HG02884 (cell line): ENCODE results near the gene MGAT5B.

Source experiments
- ATAC-seq: cut with Tn5 transposase; IDR thresholded peaks from one replicate; pipeline ENCODE4 v1.9.1; 2021; ENCODE audit warnings: mild to moderate bottlenecking, moderate library complexity; ENCODE audit not compliant: unreplicated experiment

Gene MGAT5B

DNA sequence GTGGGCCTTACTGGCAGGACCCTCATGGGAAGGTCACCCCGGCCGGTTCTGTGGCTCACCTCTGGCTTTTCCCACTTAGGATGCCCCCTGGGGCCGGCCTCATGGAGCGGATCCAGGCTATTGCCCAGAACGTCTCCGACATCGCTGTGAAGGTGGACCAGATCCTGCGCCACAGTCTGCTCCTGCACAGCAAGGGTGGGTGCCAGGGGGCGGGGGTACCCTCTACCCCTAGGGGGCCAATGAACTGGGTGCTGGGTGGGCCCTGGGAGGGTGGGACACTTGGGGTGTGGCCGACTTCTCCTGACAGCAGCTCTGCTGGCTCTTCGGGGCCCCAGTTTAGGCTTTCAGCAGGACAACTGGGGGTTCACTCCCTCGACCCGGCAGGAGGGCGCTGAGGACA is 34.3 kb downstream of the MGAT5B start:
- no peak for ATAC-seq

DNA sequence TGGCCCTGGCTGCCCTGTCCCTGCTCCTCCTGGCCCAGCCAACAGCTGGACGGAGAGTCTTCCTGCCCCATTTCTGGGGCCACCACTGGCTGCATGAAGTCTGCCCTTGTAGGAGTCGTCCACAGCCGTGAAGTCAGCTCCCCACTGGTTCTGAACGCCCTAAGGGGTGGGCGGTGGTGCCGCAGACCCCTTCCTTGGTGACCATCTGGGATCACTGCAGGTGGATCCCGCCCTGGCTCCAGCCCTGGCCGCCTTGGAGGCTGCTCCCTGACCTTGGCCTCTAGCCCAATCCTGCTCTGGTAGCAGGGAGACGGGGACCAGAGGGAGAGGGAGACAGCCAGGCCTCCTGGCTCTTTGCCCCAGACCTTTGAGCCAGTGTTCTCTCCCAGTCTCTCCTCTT is 35.4 kb downstream of the MGAT5B start:
- ATAC-seq = no peak

DNA sequence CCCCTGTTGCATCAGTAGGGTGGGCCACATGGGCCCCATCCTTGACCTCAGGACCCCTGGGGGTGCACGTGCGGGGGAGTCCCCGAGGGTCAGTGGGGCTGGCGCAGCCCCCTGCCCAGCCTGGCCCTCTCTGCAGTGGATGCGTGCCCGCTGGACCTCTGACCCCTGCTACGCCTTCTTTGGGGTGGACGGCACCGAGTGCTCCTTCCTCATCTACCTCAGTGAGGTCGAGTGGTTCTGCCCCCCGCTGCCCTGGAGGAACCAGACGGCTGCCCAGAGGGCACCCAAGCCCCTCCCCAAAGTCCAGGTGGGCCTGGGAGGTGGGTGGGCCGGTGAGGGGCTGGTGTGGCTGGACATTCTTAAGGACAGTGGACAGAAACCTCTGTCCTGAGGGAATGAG is 35.9 kb downstream of the MGAT5B start:
- no peak for ATAC-seq

DNA sequence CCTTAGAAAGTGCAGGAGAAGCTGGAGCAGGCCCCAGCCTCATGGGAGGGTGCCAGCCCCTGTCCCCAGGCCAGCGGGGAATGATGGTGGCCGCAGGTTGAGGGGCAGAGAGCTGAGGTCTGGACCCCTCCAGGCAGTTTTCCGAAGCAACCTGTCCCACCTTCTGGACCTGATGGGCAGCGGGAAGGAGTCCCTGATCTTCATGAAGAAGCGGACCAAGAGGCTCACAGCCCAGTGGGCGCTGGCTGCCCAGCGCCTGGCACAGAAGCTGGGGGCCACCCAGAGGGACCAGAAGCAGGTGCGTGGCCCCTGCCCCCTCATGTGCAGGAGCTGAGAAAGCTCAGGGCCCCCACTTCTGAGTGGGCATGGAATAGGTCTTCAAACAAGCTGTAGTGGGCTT is 36.8 kb downstream of the MGAT5B start:
- no peak for ATAC-seq

DNA sequence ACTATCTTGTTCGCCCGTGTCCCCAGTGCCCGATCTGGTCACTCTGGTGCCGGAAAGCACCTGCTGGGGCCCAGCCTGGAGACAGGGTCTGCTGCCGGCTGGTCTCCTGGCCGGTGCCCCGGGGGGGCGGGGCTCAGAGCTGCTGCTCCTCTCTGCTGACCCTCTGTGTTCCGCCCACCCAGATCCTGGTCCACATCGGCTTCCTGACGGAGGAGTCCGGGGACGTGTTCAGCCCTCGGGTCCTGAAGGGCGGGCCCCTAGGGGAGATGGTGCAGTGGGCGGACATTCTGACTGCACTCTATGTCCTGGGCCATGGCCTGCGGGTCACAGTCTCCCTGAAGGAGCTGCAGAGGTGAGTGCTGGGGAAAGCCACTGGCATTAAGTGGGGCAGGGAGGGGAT is 37.6 kb downstream of the MGAT5B start:
- no peak for ATAC-seq

DNA sequence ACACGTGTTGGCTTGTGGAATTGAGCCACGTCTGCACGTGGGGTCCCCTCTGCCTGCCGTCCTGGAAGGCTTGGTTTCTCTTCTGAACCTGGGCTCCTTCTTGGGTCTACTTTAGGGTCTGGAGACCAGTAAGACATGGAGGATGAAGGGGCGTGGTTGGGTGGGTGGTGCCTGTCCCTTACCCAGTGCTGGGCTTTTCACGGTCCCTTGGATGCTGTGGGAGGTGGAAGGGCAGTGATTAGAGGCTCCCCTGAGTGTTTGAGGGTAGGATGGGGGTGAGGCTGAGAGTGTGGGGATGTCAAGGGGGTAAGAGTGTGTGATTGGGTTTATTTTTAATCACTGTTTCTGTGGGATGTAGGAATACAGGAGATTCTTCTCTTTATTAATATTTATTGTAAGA is 38.3 kb downstream of the MGAT5B start:
- no peak for ATAC-seq

DNA sequence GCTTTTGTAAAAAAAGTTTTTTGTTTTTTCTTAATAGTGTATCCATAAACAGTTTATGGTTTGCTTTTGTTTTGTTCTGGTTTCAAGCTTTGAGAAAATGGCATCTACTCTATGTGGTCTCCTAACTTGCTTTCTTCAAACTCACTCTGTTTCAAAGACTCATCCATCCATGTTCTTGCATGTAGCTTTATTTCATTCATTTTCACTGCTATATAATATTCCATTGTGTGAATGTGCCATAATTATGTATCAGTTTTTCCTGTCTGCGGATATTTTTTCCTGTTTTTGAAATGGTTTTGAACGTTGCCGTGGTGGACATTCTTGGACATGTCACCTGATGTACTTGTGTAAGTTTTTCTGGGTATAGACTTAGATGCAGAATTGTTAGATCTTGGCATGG is 39.1 kb downstream of the MGAT5B start:
- ATAC-seq = no peak

DNA sequence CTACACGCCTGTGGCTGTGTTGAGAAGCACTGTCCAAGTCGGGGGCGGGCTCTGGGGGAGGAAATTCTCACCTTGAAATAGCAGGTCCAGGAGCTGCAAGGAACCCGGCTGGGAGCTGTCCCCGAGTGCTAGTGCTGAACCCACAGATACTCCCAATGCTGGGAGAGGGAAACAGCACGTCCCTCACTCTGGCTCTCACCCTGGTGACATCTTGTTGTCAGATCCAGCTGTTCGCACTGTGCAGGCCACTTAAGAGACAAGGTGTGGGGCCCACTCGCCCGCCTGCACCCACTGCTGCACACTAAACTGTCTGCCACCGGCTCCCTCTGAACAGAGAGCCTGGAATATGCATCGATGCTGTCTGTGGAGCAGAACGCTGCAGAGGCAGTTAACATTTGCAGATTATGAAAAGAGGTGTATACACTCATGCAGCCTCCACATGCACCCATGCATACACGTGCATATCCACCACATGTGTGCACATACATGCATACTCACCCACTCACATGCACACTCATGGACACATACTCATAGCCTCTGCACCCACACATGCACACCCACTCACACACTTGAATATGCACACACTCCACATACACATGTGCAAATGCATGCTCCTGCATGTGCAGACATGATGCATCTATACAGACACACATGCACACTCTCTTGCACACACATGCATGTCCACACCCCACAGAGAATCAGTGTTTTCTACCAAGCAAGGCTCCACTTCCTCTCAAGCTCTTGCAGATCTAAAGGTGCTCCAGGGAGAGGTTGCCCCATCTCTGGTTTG is 42.0 kb downstream of the MGAT5B start:
- ATAC-seq = no peak

DNA sequence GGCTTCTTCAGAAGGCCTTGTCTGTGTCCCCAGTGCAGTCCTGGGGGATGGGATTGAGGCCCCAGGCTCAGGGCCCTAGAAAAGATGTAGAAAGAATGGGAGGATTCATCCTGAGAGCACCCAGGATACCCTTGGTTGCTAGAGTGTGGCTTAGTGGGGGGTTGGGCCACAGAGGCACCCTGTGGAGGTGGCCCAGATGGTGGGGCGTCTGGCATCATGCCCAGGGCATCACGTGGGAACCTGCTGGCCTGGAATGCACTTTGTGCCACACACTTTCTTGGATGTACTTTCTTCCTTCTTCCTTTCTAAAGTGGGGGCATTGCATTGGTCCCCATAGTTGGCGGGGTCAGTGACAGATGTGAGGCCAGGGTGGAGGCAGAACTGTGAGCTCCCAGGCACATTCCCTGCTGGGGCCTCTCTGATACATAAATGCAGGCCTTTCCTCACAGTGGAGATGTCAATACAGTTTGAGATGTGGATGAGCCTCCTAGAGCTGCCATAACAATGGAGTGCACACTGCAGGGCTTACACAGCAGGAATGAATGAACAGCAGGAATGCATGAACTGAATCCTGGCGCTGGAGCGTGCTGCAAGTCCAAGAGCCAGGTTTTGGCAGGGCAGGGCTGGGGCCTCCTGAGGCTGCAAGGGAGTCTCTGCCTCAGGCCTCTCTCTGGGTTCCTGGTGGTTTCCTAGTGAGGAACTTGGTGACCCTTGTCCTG is 43.3 kb downstream of the MGAT5B start:
- no peak for ATAC-seq

DNA sequence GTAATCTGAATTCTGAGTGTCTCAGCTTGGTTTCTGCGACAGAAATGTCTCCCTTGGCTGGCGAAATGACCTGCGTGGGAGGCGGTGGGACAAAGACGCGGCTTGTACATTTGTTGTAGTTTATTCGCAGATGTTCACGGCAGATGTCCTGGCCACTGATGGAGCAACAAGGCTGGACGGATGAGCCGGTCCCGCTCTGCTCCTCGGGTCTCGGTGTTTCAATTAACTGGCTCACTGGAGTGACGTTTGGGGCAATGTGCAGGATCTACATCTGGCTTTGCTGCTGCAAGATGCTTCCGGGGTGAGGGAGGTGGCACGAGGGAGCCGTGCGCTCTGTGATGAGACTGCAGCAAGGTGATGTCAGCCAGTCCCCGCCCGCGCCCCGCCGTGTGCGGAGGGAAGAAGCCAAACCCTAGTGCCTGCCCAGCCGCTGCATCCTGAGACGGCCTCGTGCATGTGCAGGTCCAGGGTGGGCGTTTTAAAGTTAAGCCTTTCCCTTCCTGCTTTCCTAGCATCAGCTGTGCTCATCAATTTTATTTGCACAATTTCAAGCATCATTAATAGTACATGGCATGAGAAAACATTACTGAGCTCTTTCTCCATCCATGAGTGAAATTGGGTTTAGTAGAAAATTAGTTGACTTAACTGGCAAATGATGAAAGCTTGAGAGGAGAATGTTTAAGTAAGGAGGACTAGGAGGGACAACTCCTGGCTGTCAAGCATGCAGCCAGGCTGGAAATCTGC is 44.4 kb downstream of the MGAT5B start:
- ATAC-seq = no peak

DNA sequence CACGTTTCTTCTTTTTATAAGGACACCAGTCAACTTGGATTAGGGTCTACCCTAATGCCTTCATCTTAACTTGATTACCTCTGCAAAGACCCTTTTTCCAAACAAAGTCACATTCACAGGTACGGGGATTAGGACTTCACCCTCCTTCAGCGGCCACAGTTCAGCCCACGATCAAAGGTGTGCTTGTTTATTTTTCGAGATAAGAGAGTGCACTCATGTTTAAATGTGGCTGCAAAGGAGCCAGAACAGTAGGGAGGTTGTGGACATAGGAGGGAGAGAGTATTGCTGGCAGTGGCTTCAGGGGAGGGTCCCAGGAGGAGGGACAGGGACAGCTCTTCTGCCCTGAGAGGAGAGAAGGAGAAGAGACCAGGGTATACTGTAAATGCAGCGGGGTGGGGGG is 46.7 kb downstream of the MGAT5B start:
- ATAC-seq = no peak

DNA sequence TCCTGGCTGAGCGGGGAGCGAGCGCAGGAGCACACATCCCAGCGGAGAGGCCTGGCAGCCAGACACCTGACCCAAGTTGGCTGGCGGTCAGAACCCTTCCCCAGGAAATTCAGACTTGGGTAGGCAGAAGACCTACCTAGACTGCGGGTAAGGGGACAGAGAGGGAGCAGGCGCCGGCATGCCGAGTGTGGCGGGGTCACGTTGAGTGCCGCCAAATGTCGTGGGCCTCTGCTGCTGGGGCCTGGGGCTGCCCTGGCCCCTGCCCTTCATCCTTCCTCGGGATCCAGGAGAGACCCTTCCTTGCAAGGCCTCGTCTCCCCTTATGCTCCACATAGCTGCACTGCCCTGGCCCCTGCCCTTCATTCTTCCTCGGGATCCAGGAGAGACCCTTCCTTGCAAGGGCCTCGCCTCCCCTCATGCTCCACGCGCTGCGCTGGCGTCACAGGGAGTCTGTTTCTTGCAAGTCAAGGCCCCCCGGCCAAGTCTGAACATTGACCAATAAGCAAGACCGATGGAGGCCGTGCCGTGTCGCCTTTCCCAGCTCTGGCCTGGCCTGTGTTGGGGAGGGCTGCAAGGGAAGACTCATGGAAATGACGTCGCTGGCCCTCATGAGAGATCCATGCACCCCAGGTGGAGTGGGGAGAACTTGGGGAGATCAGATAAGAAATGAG is 47.8 kb downstream of the MGAT5B start:
- no peak for ATAC-seq

DNA sequence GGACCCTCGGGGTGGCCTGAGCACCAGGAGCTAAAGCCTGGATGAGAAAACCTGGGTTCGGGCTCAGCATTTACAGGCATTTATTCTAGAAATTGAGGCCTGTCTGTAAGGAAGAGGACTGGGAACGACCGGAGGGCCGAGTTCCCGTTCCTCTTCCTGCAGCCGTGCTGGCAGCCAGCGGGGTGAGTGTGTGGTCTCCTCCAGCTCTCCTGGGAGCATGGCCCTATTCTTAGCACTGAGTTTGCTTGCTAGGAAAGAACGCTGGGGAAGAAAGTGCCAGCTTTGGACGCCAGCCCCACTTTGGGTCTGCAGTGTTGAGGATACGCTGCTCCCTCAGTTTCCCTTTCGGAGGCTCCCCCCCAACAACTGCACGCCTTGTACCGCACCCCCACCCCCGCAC is 49.6 kb downstream of the MGAT5B start:
- no peak for ATAC-seq

DNA sequence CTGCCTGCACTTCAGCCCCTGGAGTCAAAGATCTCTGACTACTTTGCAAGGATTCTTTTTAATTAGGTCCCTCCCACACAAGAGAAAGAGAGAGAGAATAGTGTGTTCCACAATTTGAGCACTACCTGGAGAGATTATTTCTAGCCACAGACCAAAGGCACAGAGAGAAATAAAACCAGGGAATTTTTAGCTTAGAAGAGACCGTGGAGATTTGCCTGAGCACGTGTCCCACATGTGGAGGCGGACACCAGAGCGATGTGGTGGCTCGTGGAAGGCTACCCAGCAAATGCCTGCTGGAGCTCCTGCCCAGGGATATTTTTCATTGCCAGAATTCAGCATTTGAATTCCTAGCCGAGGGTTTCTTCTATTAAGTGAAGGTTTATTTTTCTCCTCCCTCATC is 50.6 kb downstream of the MGAT5B start:
- no peak for ATAC-seq

DNA sequence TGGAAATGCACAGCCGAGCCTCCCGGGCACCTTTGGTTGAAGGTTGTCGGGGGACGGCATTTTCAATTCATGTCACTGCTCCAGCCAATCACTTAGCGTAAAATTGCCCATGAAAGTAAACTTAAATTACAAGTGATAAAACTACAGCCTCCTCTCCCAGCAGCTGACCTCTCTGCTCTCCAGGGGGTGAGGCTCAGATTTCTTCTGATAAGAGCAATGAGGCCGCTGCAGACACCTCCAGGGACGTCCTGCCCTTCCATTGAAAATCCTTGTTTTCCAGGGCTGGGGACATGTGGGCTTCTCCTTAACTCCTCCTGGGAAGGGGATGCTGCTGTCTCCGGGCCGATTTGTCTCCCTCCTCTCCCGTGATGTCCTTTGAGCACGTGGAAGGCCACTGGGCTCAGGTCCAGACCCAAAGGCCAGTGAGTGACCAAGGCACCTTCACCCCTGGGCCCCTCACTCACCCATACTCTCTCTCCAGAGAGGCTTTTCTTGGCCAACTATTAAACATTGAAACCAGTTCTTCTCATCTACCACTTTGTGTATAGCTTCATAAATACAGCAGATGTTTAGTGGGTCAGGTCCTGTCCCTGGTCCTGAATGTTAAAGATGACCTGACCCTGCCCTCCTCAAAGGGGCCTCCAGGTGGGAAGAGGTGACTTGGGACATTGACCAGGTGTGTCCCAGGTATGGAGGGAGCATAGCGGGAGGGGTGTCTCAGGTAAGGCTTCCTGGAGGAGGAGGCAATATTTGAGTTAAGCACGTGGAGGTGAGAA is 52.3 kb downstream of the MGAT5B start:
- ATAC-seq = no peak

DNA sequence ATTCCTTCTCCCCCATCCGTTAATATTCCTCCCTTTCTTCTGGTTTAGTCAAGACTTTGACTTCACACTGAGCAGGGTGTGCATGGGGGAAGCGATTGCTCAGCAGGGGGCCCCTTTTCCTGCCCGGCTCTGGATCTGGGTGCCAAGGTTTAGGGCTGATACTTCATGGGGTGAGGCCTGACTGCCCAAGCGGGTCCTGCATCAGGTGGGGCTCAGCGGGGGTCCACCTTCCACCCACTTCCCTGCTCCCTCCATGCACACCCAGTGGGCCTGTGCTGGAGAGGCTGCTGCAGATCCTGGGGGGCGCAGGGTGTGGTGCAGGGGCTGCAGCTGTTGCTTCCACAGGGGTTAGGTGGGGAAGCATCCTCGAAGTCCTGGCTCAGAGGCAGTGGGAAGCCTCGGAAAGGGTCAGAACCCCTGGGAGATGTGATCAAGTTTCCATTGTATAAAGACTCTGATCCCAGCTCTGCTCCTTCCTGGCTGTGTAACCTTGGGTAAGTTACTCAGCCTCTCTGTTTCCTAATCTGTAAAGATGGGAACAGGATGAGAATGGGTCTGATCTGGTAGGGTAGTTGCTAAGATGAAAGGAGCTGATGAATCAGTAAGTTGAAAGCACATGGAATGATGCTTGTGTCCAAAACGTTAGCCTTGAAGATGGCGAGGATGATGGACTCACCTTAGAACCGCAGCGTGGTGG is 53.3 kb downstream of the MGAT5B start:
- no peak for ATAC-seq

DNA sequence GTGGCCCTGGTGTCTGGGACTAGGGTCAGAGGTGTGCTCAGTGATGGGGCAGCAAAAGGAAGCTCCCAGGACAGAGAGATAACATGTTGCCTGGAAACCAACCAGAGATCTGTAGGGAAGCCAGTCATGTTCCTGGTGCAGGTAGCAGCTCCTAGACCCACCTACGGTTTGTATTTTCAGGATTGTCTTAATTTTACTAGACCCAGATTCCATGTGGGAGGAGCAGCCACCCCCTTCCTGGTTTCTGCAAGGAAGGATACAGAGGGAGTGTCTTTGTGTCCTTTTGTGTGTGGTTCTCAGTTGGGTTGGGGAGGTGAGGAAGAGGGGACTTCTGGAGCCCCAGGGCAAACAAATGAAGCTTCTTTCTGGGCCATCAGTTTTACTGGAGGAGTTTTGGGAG is 53.9 kb downstream of the MGAT5B start:
- ATAC-seq = no peak

DNA sequence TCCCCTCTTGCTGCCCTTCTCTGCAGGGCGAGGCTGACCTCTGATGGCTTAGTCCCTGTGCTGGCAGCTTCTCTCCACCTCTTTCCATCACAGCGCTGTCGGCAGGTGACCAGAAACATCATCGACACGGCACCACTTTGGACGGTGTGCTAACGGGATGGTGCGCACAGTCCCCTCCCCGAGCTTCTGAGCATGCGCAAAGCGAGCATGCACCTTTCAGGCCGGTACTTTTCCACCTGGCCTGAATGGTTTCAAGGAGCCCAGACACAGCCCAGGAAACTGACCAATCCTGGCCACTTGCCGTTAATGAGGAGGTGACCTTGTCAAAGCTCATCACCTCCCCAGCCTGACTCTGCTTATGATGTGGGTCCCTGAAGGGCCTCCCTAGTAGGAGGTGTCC is 54.8 kb downstream of the MGAT5B start:
- ATAC-seq = no peak

DNA sequence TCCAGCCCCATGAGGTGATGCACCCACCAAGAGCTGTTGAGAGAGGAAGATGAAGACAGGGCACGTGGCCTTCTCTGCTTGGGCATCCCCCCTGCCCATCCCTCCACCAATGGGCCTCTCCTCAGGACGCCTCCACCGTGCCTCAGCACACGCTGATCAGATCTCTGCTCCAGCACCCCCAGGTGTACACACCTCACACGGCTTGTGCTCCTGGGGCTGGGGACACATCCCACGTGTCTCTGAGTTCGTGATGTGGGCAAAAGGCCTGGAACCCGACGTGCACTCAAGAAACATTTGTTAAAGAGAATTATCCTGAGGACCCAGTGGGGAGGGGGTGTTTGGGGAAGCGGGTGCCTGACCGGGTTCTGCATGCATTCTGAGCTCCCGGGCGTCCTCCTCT is 55.3 kb downstream of the MGAT5B start:
- no peak for ATAC-seq
